Stimulated activated CD4-positive, alpha-beta T cell treated with anti-CD3 and anti-CD28 coated beads, TNF-alpha, amount 100 ng/mL, for 24 hours (primary cell): ENCODE results near the gene CHRDL2.

Source experiments
- DNase-seq, 3 experiments: peaks; one replicate each; pipeline ENCODE4 v3.0.0-alpha.2; 2020; ENCODE audit warnings: low read depth in 3 of 3

The CHRDL2 gene

GRCh38 chr11:74685338-74685737 lies 45.9 kb downstream of the CHRDL2 start:
- no peak for DNase-seq

- DNase-seq, result no peak
Observed at GRCh38 chr11:74684661-74685060, 46.6 kb downstream of the CHRDL2 start.

GRCh38 chr11:74683941-74684481 lies 47.2 kb downstream of the CHRDL2 start:
- DNase-seq, result no peak

- no peak for DNase-seq
Observed at GRCh38 chr11:74683279-74683871, 47.9 kb downstream of the CHRDL2 start.

GRCh38 chr11:74682731-74683278 lies 48.4 kb downstream of the CHRDL2 start:
- no peak for DNase-seq

GRCh38 chr11:74681686-74682651 lies 49.3 kb downstream of the CHRDL2 start:
- DNase-seq, result no peak

- no peak for DNase-seq
Observed at GRCh38 chr11:74680703-74681531, 50.3 kb downstream of the CHRDL2 start.

- DNase-seq, result no peak
Observed at GRCh38 chr11:74680035-74680671, 51.1 kb downstream of the CHRDL2 start.

- no peak for DNase-seq
Observed at GRCh38 chr11:74679513-74679865, 51.7 kb downstream of the CHRDL2 start.

GRCh38 chr11:74678591-74679512 lies 52.4 kb downstream of the CHRDL2 start:
- DNase-seq, result no peak

- DNase-seq, result no peak
Observed at GRCh38 chr11:74678041-74678440, 53.2 kb downstream of the CHRDL2 start.

GRCh38 chr11:74677131-74677530 lies 54.1 kb downstream of the CHRDL2 start:
- no peak for DNase-seq

- DNase-seq, result no peak
Observed at GRCh38 chr11:74676596-74676995, 54.6 kb downstream of the CHRDL2 start.

- no peak for DNase-seq
Observed at GRCh38 chr11:74675761-74676160, 55.5 kb downstream of the CHRDL2 start.

- no peak for DNase-seq
Observed at GRCh38 chr11:74673693-74674360, 57.4 kb downstream of the CHRDL2 start.

GRCh38 chr11:74672956-74673692 lies 58.1 kb downstream of the CHRDL2 start:
- no peak for DNase-seq

- no peak for DNase-seq
Observed at GRCh38 chr11:74672332-74672955, 58.8 kb downstream of the CHRDL2 start.

GRCh38 chr11:74671520-74672196 lies 59.6 kb downstream of the CHRDL2 start:
- no peak for DNase-seq
